Retina (tissue), 1 donor: ENCODE data around the gene ANO10.
"Not testable (repeated sequence)": the region's sequence is repeated elsewhere in the genome, so short reads cannot be mapped to it uniquely, and the experiment has no call there.

ENCODE experiments used
- DNase-seq: peaks from one replicate; pipeline ENCODE4 v3.0.0-alpha.2; 2016

The ANO10 gene

GRCh38 chr3:43580181-43580580 lies 41.6 kb downstream of the ANO10 start:
- DNase-seq, result no peak

- no peak for DNase-seq
Measured at GRCh38 chr3:43573576-43573975, 48.2 kb downstream of the ANO10 start.

GRCh38 chr3:43565661-43566341 lies 56.0 kb downstream of the ANO10 start:
- not testable (repeated sequence) for DNase-seq

DNA sequence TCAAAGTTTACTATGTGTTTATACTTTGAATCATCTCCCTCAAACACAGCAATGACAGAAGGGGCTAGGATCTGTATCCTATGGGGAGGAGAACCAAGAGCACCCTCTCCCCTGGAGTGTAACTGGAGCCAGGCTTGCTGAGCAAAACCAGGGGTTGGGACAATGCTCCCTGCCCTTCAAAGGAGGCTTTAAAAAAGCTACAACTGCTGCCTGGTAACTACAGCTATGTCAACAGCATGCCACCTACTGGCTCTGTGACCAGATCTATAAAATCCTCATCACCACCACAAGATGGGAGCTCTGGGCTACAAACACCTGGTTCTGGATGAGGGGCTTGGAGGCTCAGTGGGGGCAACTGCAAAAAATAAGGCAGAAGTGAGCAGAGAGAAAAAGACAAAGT lies 61.9 kb downstream of the ANO10 start:
- DNase-seq, result no peak

DNA sequence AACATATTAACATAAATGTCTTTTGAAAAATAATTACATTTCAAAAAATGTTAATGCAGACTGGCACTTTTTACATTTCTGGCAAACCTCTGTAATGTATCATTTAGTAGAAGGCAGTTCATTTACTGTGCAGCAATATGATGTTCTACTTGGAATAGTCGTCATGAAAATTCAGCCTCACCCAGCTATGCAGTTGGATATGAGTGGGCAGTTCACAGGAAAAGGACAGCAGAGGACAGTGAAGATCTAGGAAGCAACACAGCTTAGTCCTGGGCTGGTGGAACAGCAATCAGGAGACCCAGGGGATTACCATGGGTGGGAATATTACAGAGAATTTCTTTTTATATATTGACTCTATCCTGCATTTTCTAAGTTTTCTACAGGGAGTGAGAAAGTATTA lies 63.6 kb downstream of the ANO10 start:
- DNase-seq, result no peak

DNA sequence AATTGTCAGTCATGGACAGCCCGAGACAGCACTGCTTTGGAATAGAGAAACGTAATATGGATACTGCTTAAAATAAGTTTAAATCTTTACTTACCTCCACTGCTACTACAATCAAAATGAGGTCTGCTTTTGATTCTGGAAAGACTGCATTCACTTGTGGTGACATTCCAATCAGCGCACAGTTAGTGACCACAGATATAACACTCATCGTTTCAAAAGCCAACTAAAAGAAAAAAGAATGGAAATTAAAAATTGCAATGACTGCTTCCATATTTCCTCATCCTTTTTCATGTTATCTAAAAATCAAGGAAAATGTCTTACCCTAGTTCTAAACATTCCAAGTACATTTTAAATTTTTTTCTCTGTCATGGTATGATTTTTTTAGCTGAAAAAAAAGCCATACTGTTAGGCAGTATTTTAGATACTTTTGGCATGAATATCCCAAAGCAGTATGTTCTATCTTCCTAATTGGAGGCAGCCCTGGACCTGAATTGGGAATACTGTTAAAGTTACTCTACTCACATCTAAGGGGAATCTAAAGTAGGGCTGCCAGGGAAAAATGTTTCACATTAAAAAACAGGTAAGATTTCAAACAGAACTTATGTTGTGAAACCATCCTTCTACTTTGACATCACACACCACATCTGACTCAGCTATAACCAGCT lies 72.1 kb downstream of the ANO10 start:
- DNase-seq, result no peak

- peak; percentile 41 for DNase-seq
Measured at GRCh38 chr3:43544277-43544676, 77.5 kb downstream of the ANO10 start.

DNA sequence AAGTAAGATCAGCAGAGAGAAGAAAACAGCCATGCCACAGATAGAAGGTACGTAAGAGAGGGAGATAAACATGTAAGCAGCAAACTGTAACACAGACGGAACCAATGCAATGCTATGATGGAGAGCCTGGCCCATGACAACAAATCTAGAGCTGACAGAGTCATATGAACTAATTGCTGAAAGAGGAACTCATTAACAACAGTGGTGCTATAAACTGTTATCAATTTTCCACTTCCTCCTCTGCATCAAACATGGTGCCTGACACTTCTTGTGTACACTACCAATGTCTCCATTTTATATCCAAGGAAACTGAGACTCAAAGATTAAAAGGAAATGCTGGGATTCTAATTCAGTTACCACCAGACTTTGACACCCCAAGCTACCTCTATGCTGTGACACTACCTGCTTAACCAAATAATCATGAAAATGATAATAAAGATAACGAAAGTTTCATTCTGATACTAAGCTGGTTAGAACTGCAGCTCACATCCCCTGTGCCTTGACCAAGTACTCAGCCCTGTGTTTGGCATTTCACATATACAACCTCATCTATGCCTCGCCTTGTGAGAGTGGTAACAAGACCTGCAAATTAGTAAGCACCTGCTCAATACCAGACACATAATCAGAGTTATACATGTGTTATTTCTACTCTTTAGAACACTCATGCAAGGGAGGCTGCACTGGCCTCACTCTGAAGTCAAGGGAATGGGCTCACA lies 79.3 kb downstream of the ANO10 start:
- DNase-seq, result no peak

- DNase-seq, result no peak
Measured at GRCh38 chr3:43540624-43541023, 81.2 kb downstream of the ANO10 start.

DNA sequence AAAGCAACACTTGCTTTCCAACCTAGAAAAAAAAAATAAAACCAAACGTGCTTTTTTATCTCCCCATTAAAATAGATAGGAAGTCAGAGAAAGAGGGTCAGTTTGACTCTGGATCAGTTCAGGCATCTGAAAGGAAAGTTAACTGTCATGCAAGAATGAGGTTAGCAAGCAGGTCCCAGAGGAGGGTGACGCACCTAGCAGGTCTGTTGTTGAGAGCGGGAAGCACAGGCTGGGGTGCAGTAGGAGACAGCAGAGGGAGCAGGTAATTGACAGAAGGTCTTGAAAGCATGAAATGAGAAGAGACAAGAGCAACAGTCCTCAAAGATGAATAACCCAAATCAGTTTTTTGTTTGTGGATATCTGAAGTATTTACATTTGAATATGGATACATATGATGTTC lies 82.5 kb downstream of the ANO10 start:
- DNase-seq, result peak; percentile 9

DNA sequence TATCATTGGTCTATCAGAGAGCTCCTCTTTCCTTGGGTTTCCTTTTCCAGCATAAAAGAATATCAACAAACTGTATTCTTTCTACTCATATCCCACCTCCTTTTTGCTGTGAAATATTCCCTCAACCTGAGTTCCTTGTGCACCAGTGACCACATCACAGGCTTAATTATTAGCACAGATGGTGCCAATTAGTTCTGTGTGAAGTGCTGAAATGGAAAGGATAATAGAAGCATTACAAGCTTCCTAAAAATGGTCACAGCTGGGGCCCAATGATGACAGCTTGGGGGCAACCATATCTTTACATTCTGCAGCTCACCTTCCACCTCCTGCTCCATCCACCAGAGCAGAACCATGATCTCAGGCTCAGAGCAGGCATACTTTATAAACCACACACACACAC lies 84.6 kb downstream of the ANO10 start:
- peak; percentile 48 for DNase-seq

DNA sequence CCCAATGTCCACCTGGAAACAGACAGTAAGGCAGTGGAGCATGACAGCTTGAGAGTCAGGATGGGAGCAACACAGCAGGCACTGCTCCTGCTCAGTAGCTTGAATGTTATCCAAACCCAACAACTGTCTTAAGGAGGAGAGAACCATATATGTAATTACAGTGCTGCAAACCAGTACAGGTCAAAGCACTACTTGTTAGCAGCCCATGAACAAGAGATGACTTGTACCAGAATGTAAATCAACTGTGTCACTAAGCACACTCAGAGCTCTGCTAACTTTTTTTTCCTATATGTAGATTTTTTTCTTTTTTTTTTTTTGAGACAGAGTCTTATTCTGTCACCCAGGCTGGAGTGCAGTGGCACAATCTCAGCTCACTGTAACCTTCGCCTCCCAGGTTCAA lies 87.1 kb downstream of the ANO10 start:
- DNase-seq, result no peak

GRCh38 chr3:43533009-43533408 lies 88.8 kb downstream of the ANO10 start:
- DNase-seq, result no peak

GRCh38 chr3:43531835-43532234 lies 90.0 kb downstream of the ANO10 start:
- DNase-seq, result no peak

DNA sequence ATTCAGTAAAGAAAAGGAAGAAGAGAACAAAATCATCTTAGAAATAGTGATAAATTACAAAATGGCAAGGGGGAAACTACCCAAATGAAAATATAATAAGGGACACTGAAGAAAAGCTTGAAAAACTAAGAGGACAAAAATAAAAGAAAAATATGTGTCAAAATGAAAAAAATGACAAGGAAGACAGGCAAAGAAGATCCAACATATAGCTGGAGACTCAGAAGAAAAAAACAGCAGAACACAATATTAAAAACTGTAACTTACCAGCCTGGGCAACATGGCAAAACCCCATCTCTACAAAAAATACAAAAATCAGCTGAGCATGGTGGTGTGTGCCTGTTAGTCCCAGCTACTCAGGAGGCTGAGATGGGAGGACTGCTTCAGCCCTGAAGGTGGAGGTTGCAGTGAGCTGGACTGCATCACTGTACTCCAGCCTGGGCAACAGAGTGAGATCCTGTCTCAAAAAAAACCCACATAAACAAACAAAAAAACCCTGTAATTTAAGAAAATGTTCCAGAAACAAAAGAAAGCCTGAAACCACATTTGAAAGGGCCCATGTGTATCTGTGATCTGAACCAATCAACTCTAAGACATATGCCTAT lies 93.2 kb downstream of the ANO10 start:
- no peak for DNase-seq

GRCh38 chr3:43526956-43527355 lies 94.9 kb downstream of the ANO10 start:
- DNase-seq, result no peak

- no peak for DNase-seq
Measured at GRCh38 chr3:43525941-43526607, 95.7 kb downstream of the ANO10 start.

DNA sequence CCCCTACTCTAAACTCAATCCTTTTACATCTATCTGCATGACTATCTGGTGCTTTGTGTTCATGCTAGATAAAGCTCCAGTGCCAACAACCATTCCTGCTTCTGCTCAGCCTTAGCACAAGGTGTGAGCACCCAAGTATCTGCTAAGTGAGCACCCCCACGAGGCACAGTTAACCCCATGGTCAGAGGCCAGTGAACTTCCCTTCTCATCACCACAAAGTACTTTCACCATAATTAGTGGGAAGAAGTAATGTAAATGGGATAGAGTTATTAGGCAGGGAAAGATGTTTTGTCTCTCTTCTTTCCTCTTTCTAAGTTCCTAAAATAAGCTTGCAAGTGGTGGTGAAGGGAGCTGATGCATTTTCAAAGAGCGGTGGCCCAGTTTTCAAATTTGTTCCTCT lies 96.4 kb downstream of the ANO10 start:
- DNase-seq, result no peak

- no peak for DNase-seq
Measured at GRCh38 chr3:43523454-43524053, 98.3 kb downstream of the ANO10 start.

DNA sequence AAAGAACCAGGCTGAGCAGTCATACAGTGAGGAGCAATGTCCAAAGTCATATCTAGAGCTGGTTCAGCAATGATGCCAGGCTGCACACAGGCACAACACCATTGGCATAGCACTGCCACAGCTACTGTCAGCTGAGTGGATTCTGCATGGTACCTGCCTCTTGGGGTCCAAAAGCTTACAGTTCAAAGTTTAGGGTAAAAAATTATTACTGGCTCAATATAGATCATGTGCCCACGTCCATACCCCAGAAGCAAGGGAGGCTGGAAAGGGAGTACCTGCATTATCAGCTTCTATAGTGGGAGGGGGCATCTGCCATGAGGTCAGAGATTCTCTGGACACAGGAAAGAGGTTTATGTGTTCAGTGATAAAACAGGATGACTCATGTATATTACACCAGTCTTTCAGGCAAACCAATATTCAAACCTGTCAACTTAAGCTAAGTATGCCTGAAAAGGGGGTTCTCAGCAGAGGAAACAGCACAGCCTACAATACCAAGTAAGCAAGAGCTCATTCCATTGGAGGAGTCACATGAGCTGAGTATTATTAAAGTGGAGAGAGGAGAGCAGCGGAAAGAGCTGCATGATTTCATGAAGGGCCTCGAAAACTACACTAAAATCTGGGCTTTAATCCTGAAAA lies 99.0 kb downstream of the ANO10 start:
- no peak for DNase-seq

DNA sequence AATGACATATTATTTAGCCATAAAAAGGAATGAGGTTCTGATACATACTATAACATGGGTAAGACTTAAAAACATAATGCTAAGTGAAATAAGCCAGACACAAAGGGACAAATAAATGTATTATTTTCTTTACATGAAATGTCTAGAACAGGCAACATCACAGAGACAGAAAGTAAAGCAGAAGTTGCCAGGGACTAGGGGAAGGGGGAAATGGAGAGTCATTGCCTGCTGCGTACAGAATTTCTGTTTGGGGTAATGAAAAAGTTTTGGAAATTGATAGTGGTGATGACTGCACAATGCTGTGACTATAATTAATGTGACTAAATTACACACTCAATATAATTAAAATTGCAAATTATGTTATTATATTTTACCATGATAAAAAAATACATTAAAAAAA lies 99.9 kb downstream of the ANO10 start:
- DNase-seq, result no peak

DNA sequence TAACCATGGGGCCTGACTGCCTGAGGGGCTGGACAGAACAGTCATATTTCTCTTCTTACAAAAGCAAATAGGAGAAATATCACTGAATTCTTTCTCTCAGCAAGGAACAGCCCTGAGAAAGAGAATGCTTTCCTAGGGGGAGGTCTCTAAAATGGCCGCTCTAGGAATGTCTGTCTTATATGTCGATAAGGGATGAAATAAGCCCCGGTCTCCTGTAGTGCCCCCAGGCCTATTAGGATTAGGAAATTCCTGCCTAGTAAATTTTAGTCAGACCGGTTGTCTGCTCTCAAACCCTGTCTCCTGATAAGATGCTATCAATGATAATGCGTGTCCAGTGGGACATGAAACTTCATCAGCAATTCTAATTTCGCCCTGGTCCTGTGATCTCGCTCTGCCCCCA lies 103.3 kb downstream of the ANO10 start:
- not testable (repeated sequence) for DNase-seq
